ENCODE results near the gene BPIFB1. TPM values are rescaled to one million over a fixed set of nuclear protein-coding genes. Genes with fewer than 3 reads are reported as not detected.

Gene BPIFB1
- total RNA-seq, 2 experiments from 2014 or later = not detected

DNA sequence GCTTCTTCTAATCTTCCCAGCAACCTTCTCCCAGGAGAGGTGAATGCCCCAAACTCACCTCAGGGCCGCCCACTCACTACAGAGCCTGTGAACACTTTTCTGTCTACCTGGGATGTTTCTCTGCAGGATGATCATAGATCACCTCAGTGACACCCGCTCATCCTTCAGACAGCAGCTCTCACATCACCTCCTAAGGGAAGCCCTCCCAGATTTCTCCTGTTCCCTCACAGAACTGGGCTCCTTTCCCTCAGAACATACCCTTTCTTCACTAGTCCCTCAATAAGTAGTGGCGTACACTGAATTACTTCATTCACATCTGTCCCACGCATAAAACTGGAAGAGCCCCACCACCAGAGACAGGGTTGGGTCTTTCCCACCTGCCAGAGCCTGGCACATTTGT, 60.5 kb downstream of the BPIFB1 start:
- Mint-ChIP-seq H3K9me3 (no peaks in the 10 kb centered on the region), H3K36me3 (ENCODE audit: low read depth) (no peaks in the 10 kb centered on the region), H3K4me3 (no peak overlapping the region), H3K27ac (no peak overlapping the region), H3K27me3 (ENCODE audit: low read depth) (no peaks in the 10 kb centered on the region), H3K4me1 (ENCODE audit: low read depth) (peaks cover 3% of the 10 kb centered on the region)
- intact Hi-C loops (cut with micrococcal nuclease) = no loop called here
- no peak for DNase-seq
- CTCF ChIA-PET = no interaction called here

DNA sequence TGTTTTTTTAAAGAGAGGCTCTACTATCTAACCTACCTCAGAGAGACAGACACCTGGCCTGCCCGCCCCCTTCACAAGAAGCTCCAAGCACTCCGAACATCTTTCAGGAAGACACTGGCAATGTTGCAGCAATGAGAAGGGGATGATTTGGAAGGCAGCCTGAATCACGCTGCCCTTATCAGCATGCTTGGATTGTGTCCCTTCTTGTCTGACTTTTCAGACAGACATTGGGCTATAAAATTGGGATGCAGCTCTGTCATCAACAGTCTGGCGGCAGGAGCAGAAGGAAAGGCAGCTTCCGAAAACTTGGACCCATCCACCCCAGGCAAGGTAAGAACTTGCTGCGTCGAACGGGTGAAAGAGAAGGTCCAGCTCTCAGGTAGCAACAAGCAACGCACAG, 62.3 kb downstream of the BPIFB1 start:
- CTCF ChIA-PET = interaction anchor here (1.5 kb wide), 1 partner anchor 46 kb away, joined by 3 read pairs; no protein-coding TSS in a partner anchor
- Mint-ChIP-seq H3K4me3 (no peak overlapping the region), H3K27ac (no peak overlapping the region), H3K9me3 (no peaks in the 10 kb centered on the region), H3K27me3 (ENCODE audit: low read depth) (no peaks in the 10 kb centered on the region), H3K4me1 (ENCODE audit: low read depth) (peaks cover 1% of the 10 kb centered on the region), H3K36me3 (ENCODE audit: low read depth) (peaks cover 4% of the 10 kb centered on the region)
- no peak for DNase-seq
- intact Hi-C loops (cut with micrococcal nuclease) = no loop called here

DNA sequence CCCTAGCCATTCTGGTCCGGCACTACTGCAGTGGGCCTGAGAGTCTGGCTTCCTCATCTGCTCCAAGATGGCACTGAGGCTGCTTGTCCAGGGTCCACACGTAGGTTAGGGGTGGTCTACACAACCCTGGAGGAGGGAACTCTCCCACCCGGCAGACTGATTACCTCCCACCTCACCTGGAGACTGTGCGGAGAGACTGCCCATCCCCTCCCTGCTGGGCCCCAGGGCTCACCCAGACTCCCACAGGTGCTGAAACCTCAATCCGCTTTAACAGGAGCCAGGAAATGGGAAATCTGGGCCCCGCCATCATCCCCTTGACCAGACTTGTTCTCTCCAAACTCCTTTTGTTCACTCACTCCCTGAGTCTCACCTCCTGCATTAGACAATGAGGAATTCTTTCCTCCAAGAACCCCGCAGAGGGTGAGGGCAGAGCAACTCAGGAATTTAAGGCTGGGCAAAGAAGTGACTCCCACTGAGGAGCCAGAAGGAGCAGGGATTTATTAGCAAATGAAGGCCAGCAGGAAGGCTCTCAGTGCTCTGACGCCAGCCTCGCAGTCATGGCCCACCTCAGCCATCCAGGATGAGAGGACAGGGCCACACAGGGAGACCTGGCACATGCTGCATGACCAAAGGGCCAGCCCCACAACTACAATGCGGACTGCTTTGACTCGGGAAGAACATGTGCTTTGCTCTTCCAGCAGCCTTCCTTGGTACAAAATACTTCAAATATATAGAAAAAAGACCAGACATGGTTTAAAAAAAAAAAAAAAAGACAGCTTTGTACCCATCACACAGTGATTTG, 65.3 kb downstream of the BPIFB1 start:
- intact Hi-C loops (cut with micrococcal nuclease) = no loop called here
- DNase-seq = no peak
- Mint-ChIP-seq H3K27me3 (ENCODE audit: low read depth) (no peaks in the 10 kb centered on the region), H3K4me1 (ENCODE audit: low read depth) (peaks cover 1% of the 10 kb centered on the region), H3K9me3 (no peaks in the 10 kb centered on the region), H3K27ac (no peak overlapping the region), H3K4me3 (no peak overlapping the region), H3K36me3 (ENCODE audit: low read depth) (peaks cover 11% of the 10 kb centered on the region)
- CTCF ChIA-PET = no interaction called here

DNA sequence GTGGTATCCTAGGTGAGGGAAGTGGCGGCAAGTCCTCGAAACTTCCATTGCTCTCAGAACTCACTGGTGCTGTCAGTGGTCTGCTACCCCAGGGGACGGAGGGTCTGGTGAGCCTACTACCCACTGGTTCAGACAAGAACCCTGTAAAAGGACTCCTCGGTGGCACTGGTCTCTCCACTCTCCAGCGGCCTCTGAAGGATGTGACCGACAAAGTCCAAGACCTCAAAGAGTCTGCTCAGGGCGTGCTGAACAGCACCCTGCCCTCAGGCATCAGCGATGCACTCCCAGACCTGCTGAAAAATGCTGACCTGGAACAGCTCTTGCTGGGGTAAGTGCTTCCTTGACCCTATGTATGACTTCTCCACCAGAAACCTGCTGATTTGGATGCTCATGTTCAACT, 66.5 kb downstream of the BPIFB1 start:
- intact Hi-C loops (cut with micrococcal nuclease) = no loop called here
- H3K9me3 Mint-ChIP-seq = no peaks in the 10 kb centered on the region
- no peak overlapping the region for H3K27ac Mint-ChIP-seq
- no peak for DNase-seq
- peaks cover 1% of the 10 kb centered on the region for H3K4me1 Mint-ChIP-seq (ENCODE audit: low read depth)
- CTCF ChIA-PET = no interaction called here
- no peaks in the 10 kb centered on the region for H3K27me3 Mint-ChIP-seq (ENCODE audit: low read depth)
- H3K4me3 Mint-ChIP-seq = no peak overlapping the region
- H3K36me3 Mint-ChIP-seq (ENCODE audit: low read depth) = peaks cover 11% of the 10 kb centered on the region

DNA sequence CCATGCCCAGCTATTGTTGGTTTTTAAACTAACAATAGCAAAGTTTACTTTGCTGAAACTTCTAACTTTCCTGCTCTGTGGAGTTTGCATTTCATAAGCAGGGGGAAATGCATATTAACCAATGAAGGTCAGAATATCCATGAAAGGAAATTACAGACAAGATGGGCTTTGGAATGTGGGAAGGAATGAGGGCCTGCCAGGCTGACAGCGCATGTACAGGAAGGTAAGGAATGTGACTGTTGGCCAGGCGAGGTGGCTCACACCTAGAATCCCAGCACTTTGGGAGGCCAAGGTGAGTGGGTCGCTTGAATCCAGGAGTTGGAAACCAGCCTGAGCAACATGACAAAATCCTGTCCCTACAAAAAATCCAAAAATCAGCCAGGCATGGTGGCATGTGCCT, 68.7 kb downstream of the BPIFB1 start:
- no peaks in the 10 kb centered on the region for H3K27me3 Mint-ChIP-seq (ENCODE audit: low read depth)
- CTCF ChIA-PET = no interaction called here
- H3K4me1 Mint-ChIP-seq (ENCODE audit: low read depth) = no peaks in the 10 kb centered on the region
- H3K27ac Mint-ChIP-seq = no peak overlapping the region
- no peak for DNase-seq
- no peak overlapping the region for H3K4me3 Mint-ChIP-seq
- H3K9me3 Mint-ChIP-seq = no peaks in the 10 kb centered on the region
- intact Hi-C loops (cut with micrococcal nuclease) = no loop called here
- H3K36me3 Mint-ChIP-seq (ENCODE audit: low read depth) = peaks cover 13% of the 10 kb centered on the region

DNA sequence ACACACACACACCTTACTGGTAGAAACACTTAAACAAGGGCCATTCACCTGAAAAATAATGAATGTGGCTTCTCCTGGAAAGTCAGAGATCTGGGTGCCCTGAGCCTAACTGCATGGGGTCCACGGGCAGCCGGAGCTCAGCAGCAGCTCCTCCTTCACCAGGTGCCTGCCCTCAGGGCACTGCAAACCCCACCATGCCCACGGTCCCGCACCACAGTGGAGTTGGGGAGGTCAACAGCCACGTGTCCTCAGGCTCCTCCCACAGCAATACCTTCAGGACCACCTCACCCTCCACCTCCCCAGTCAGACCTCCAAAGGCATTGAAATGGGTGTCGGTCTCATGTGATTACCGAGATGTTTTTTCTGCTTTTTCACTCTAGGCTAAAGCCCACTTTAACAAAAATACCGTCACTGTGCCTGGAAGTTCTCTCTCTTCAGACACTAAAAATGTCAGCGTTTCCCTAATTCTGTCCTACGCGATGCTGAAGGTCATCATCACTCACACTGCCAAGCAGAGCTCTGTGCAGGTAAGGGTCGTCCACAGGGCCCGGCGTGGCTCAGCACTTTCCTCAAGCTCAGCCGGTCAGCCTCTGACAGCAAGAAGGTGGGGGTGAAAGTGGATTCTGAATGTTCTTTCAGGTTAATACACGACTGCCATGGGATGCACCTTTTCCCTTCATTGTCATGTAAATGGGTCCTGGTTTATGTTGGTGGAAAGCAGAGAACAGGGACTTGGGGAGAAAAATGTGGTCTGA, 69.4 kb downstream of the BPIFB1 start:
- Mint-ChIP-seq H3K27ac (no peak overlapping the region), H3K4me1 (ENCODE audit: low read depth) (no peaks in the 10 kb centered on the region), H3K4me3 (no peak overlapping the region), H3K27me3 (ENCODE audit: low read depth) (no peaks in the 10 kb centered on the region), H3K36me3 (ENCODE audit: low read depth) (peaks cover 13% of the 10 kb centered on the region), H3K9me3 (no peaks in the 10 kb centered on the region)
- CTCF ChIA-PET = no interaction called here
- intact Hi-C loops (cut with micrococcal nuclease) = no loop called here
- DNase-seq = no peak

DNA sequence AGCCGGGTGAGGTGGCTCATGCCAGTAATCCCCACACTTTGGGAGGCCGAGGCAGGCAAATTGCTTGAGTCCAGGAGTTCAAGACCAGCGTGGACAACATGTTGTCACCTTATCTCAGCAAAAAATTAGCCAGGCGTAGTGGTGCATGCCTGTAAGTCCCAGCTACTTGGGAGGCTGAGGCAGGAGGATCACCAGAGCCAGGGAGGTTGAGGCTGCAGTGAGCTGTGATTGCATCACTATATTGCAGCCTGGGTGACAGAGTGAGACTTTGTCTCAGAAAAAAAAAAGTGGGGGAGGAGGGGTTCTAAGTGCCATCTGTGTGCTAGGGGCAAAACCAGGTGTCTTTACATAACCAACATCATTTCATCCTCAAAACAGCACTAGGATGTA, 70.0 kb downstream of the BPIFB1 start:
- intact Hi-C loops (cut with micrococcal nuclease) = no loop called here
- Mint-ChIP-seq H3K27ac (no peak overlapping the region), H3K27me3 (ENCODE audit: low read depth) (no peaks in the 10 kb centered on the region), H3K4me1 (ENCODE audit: low read depth) (no peaks in the 10 kb centered on the region), H3K9me3 (no peaks in the 10 kb centered on the region), H3K36me3 (ENCODE audit: low read depth) (peaks cover 13% of the 10 kb centered on the region), H3K4me3 (no peak overlapping the region)
- CTCF ChIA-PET = no interaction called here
- no peak for DNase-seq

Other genes with a start within 250 kb of the BPIFB1 start
- gene BPIFB3, start 229.3 kb upstream of the BPIFB1 start, total RNA-seq = not detected
- not detected for gene BPIFB4, start 203.6 kb upstream of the BPIFB1 start, total RNA-seq
- not detected for gene BPIFA2, start 115.1 kb upstream of the BPIFB1 start, total RNA-seq
- gene BPIFA3, start 65.9 kb upstream of the BPIFB1 start, total RNA-seq = not detected
- not detected for gene BPIFA1, start 47.2 kb upstream of the BPIFB1 start, total RNA-seq
- gene CDK5RAP1, start 118.3 kb downstream of the BPIFB1 start, total RNA-seq = 10 to 100 TPM; 42.4 to 43.0 TPM
- 1 to 10 TPM; 2.6 to 2.9 TPM for gene SNTA1, start 160.5 kb downstream of the BPIFB1 start, total RNA-seq
- gene CBFA2T2, start 206.9 kb downstream of the BPIFB1 start, total RNA-seq = 10 to 100 TPM; 11.1 to 11.4 TPM

Data from activated naive CD4-positive, alpha-beta T cell treated with anti-CD3 and anti-CD28 coated beads for 36 hours (primary cell).